Mesothelial cell of epicardium (in vitro differentiated cells): Measurements from ENCODE around the gene BPI. TPM values are rescaled to one million over a fixed set of nuclear protein-coding genes. Genes with fewer than 3 reads are reported as not detected.
"Not testable (repeated sequence)": the region's sequence is repeated elsewhere in the genome, so short reads cannot be mapped to it uniquely, and the experiment has no call there.

Source experiments
- DNase-seq, 2 experiments: peaks; one replicate each; pipeline ENCODE4 v3.0.0; 2021; ENCODE audit warnings: low spot score in 2 of 2; ENCODE audit not compliant: unreplicated experiment in 2 of 2
- H3K27ac Mint-ChIP-seq: 2 replicates; pipeline ENCODE4 v1.8.0; 2021; ENCODE audit warnings: mixed read lengths
- H3K27me3 Mint-ChIP-seq: 2 replicates; pipeline ENCODE4 v1.8.0; 2021; ENCODE audit warnings: low read depth, mixed read lengths
- H3K36me3 Mint-ChIP-seq: 2 replicates; pipeline ENCODE4 v1.8.0; 2021; ENCODE audit warnings: mixed read lengths
- H3K4me1 Mint-ChIP-seq: 2 replicates; pipeline ENCODE4 v1.8.0; 2021; ENCODE audit warnings: mixed read lengths
- H3K4me3 Mint-ChIP-seq: 2 replicates; pipeline ENCODE4 v1.8.0; 2021; ENCODE audit warnings: mild to moderate bottlenecking, moderate library complexity, mixed read lengths
- H3K9me3 Mint-ChIP-seq: 2 replicates; pipeline ENCODE4 v1.8.0; 2021; ENCODE audit warnings: mixed read lengths
- total RNA-seq: library from RNA; stranded (reverse); gene quantifications from 3 replicates; pipeline ENCODE4 v1.2.1, GENCODE V29; 2021
- TF ChIP-seq, protein P1 (sequence below): fragments of 200-600 bp; sonication (generic); IDR thresholded peaks from one replicate; pipeline ENCODE4 v1.5.0; 2021; ENCODE audit warnings: antibody characterized with exemption; ENCODE audit not compliant: unreplicated experiment

The BPI gene
- total RNA-seq, 1 donor from 2014 or later, result not detected

DNA sequence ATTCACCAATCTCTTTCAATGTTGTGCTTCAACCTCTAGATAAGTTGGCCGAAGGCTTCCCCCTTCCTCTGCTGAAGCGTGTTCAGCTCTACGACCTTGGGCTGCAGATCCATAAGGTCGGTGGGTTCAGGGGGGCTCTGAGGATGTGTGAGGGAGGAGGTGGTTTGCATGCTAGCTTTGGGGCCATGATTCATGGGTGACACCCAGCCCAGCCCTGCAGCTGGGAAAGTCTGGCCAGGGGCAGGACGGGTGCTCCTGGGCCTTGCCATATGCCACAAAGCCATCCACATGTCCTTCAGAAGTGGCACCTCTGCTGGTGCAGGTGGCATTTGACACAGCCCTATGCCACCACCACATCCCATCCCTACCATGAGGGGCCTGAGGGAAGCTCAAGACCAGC lies 69.9 kb downstream of the BPI start:
- Mint-ChIP-seq H3K27me3 (peaks cover 22% of the 10 kb centered on the region), H3K27ac (no peak overlapping the region)
- no peak for DNase-seq

DNA sequence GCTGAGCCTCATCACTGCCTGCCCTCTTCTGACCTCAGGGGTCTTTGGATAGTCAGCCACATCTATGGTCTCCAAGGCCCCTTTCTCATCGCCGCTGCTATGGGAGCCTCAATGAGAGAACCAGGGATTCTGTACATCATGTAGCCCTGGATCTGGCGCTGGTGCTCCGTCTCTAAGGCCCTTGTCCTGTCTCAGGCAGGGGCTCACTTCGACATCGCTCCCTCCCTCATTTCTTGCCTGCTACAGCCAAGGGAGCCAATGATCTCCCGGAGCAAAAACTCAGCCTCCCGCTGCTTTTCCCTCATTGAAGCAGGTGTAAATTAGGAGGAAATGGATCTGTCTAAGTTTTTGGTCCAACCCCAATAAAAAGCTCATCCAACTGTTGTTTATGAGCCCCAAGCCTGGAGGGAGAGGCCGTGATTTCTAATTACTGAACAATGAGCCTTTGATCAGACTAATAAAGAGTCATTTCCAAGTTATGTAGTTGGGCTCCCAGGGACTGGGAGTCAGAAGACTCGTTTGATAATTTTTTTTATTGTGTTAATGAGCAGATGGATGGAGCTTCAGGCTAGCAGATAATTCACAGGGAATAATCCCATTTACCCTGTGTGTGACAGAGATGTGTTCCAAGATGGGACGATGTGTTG lies 73.2 kb downstream of the BPI start:
- DNase-seq, result no peak
- H3K27ac Mint-ChIP-seq, result no peak overlapping the region
- H3K36me3 Mint-ChIP-seq, result no peaks in the 10 kb centered on the region
- H3K9me3 Mint-ChIP-seq, result no peaks in the 10 kb centered on the region
- no peaks in the 10 kb centered on the region for H3K4me1 Mint-ChIP-seq
- TF ChIP-seq, protein P1, sequence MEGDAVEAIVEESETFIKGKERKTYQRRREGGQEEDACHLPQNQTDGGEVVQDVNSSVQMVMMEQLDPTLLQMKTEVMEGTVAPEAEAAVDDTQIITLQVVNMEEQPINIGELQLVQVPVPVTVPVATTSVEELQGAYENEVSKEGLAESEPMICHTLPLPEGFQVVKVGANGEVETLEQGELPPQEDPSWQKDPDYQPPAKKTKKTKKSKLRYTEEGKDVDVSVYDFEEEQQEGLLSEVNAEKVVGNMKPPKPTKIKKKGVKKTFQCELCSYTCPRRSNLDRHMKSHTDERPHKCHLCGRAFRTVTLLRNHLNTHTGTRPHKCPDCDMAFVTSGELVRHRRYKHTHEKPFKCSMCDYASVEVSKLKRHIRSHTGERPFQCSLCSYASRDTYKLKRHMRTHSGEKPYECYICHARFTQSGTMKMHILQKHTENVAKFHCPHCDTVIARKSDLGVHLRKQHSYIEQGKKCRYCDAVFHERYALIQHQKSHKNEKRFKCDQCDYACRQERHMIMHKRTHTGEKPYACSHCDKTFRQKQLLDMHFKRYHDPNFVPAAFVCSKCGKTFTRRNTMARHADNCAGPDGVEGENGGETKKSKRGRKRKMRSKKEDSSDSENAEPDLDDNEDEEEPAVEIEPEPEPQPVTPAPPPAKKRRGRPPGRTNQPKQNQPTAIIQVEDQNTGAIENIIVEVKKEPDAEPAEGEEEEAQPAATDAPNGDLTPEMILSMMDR, result no peak
- no peak overlapping the region for H3K4me3 Mint-ChIP-seq
- H3K27me3 Mint-ChIP-seq, result peaks cover 12% of the 10 kb centered on the region

More for the DNA sequence above, 69.9 kb downstream of the BPI start:
- Mint-ChIP-seq H3K4me3 (no peak overlapping the region), H3K36me3 (no peaks in the 10 kb centered on the region), H3K4me1 (no peaks in the 10 kb centered on the region), H3K9me3 (no peaks in the 10 kb centered on the region)
- TF ChIP-seq, protein P1, result no peak

DNA sequence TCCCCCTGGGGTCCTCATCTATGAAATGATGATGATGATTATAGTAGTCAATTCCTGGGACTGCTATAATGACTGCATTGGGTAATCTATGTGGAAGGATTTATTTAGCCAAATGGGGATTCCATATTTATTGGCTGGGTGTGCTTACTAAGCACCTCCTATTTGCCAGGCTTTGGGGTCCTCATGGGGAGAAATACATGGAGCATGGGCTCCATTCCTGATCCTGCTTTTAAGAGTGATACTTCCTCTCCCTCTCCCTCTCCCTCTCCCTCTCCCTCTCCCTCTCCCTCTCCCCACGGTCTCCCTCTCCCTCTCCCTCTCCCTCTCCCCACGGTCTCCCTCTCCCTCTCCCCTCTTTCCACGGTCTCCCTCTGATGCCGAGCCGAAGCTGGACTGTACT lies 73.9 kb downstream of the BPI start:
- not testable (repeated sequence) for H3K36me3 Mint-ChIP-seq, H3K4me1 Mint-ChIP-seq, H3K9me3 Mint-ChIP-seq, H3K4me3 Mint-ChIP-seq, DNase-seq, H3K27ac Mint-ChIP-seq
- H3K27me3 Mint-ChIP-seq, result peaks cover 12% of the 10 kb centered on the region

DNA sequence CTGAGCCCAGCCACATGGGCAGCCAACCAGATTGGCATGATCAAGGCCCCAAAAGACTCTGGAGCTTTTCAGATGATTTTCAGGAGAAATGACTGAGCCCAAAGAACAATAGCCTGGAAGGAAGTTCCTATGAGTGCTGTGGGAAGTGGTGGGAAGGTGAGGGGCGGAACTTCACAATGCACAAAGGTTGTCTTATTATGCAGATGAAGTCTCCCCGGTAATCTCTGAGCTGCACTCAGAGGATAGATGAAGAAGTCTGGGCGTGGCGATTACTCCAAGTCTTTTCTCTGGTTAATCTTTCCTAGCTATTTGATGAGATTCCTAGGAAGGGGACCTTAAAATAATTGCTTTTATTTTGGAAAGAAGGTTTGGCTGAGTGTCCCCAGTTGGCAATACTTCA lies 79.2 kb downstream of the BPI start:
- Mint-ChIP-seq H3K4me3 (no peak overlapping the region), H3K9me3 (no peaks in the 10 kb centered on the region), H3K4me1 (no peaks in the 10 kb centered on the region), H3K27ac (no peak overlapping the region), H3K27me3 (peaks cover 20% of the 10 kb centered on the region), H3K36me3 (no peaks in the 10 kb centered on the region)
- DNase-seq, result no peak
- TF ChIP-seq, protein P1, result no peak

DNA sequence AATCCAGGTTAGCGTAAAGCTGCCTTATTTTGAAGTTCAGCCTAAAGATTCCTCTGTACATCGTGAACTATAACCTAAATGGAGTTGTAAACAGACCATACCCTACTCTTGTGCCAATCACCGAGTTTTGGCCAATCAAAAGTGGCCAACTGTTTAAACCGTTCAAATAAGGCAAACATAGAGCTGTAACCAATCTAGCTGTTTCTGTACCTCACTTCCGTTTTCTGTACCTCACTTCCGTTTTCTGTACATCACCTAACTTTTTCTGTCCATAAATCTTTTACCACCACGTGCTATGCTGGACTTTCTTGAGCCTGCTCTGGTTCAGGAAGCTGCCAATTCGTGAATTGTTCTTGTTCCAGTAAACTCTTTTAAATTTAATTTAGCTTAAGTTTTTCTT lies 82.0 kb downstream of the BPI start:
- no peaks in the 10 kb centered on the region for H3K36me3 Mint-ChIP-seq
- peaks cover 26% of the 10 kb centered on the region for H3K27me3 Mint-ChIP-seq
- no peaks in the 10 kb centered on the region for H3K4me1 Mint-ChIP-seq
- peaks cover 15% of the 10 kb centered on the region for H3K9me3 Mint-ChIP-seq
- TF ChIP-seq, protein P1, result no peak
- no peak overlapping the region for H3K27ac Mint-ChIP-seq
- no peak for DNase-seq
- H3K4me3 Mint-ChIP-seq, result no peak overlapping the region

DNA sequence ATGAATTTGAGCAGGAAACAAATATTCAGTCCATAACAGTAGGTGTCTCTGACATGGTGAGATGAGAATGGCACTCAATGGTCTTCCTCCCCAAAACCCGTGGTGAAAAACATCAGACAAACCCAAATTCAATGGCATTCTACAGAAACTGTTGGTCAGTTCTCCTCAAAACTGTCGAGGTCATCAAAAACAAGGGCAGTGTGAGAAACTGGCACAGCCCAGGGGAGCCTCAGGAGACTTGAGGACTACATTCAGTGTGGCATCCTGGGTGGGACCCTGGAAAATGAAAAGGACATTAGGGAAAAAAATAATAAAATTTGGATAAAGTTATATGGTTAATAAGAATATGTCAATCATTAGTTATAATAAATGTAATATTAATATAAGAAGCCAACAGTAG lies 82.9 kb downstream of the BPI start:
- TF ChIP-seq, protein P1, result no peak
- Mint-ChIP-seq H3K9me3 (peaks cover 15% of the 10 kb centered on the region), H3K27ac (no peak overlapping the region), H3K27me3 (peaks cover 26% of the 10 kb centered on the region), H3K4me3 (no peak overlapping the region), H3K4me1 (no peaks in the 10 kb centered on the region), H3K36me3 (no peaks in the 10 kb centered on the region)
- no peak for DNase-seq

Other genes with a start within 250 kb of the BPI start
- gene TGM2, start 138.9 kb upstream of the BPI start, total RNA-seq, result 32.4 to 35.7 TPM (median 35.3 TPM) in 3 replicates
- gene KIAA1755, start 43.4 kb upstream of the BPI start, total RNA-seq, result 3.3 to 4.4 TPM (median 3.6 TPM) in 3 replicates
- not detected in 3 replicates for gene LBP, start 42.3 kb downstream of the BPI start, total RNA-seq
- gene SNHG17, start 131.2 kb downstream of the BPI start, total RNA-seq, result 49.4 to 54.0 TPM (median 51.1 TPM) in 3 replicates
- gene RALGAPB, start 168.7 kb downstream of the BPI start, total RNA-seq, result 42.2 to 45.4 TPM (median 43.5 TPM) in 3 replicates